Liver (tissue), 9 donors: ENCODE data around the gene SLC25A26. TPM values are rescaled to one million over a fixed set of nuclear protein-coding genes. Genes with fewer than 3 reads are reported as not detected.
"Not testable (repeated sequence)": the region's sequence is repeated elsewhere in the genome, so short reads cannot be mapped to it uniquely, and the experiment has no call there.

Experiments
- DNase-seq: peaks from one replicate; pipeline ENCODE4 v3.0.0-alpha.2; 2017; ENCODE audit warnings: low spot score
- H3K27ac ChIP-seq, 2 donors: one replicate each; pipeline ENCODE4 v1.7.0; 2013; ENCODE audit warnings: inconsistent platforms in 2 of 2, low read length in 2 of 2, control low read depth in 1 of 2, low read depth in 1 of 2, mild to moderate bottlenecking in 1 of 2
- H3K27me3 ChIP-seq, 4 donors: one replicate each; pipeline versions ENCODE4 v1.6.1 to v1.7.0; 2013; ENCODE audit warnings: low read length in 3 of 4, inconsistent platforms in 1 of 4, mild to moderate bottlenecking in 1 of 4, moderate library complexity in 1 of 4; ENCODE audit not compliant: control insufficient read depth in 4 of 4, insufficient read depth in 4 of 4
- H3K36me3 ChIP-seq, 4 donors: one replicate each; pipeline versions ENCODE4 v1.6.1 to v1.7.0; 2013; ENCODE audit warnings: low read length in 3 of 4, mild to moderate bottlenecking in 3 of 4, low read depth in 1 of 4, moderate library complexity in 1 of 4; ENCODE audit not compliant: control insufficient read depth in 4 of 4, insufficient read depth in 3 of 4
- H3K4me1 ChIP-seq, 4 donors: one replicate each; pipeline versions ENCODE4 v1.6.1 to v1.7.0; 2013; ENCODE audit warnings: low read length in 3 of 4, mild to moderate bottlenecking in 3 of 4, moderate library complexity in 1 of 4; ENCODE audit not compliant: control insufficient read depth in 4 of 4, insufficient read depth in 4 of 4
- H3K4me3 ChIP-seq, 3 donors: one replicate each; pipeline versions ENCODE4 v1.6.1 to v1.7.0; 2013; ENCODE audit warnings: low read length in 3 of 3, control low read depth in 1 of 3, low read depth in 1 of 3, mild to moderate bottlenecking in 1 of 3
- H3K9ac ChIP-seq, 2 donors: one replicate each; pipeline ENCODE4 v1.7.0; 2013; ENCODE audit warnings: low read length in 2 of 2, mild to moderate bottlenecking in 2 of 2, moderate library complexity in 2 of 2, control low read depth in 1 of 2, low read depth in 1 of 2
- H3K9me3 ChIP-seq, 4 donors: one replicate each; pipeline versions ENCODE4 v1.6.1 to v1.7.0; 2013; ENCODE audit warnings: low read length in 3 of 4; ENCODE audit not compliant: control insufficient read depth in 4 of 4
- ATF3 ChIP-seq: IDR thresholded peaks from 2 replicates; pipeline ENCODE4 v1.6.1; 2016; ENCODE audit warnings: antibody characterized with exemption
- CTCF ChIP-seq: fragments of 150-350 bp; IDR thresholded peaks from 2 replicates; pipeline ENCODE4 v1.5.1; 2017; ENCODE audit warnings: improper control_type of control experiment, low read depth, low read length; ENCODE audit not compliant: missing input control
- EGR1 ChIP-seq, 2 donors: IDR thresholded peaks; 2 replicates each; pipeline ENCODE4 v1.6.1; 2016 to 2018; ENCODE audit warnings: antibody characterized with exemption in 2 of 2, low read depth in 2 of 2
- FOXA1 ChIP-seq: IDR thresholded peaks from 2 replicates; pipeline ENCODE4 v1.6.1; 2016; ENCODE audit warnings: antibody characterized with exemption
- FOXA2 ChIP-seq: IDR thresholded peaks from 2 replicates; pipeline ENCODE4 v1.6.1; 2016; ENCODE audit warnings: antibody characterized with exemption
- GABPA ChIP-seq, 2 donors: IDR thresholded peaks in 1 of 2; conservative IDR thresholded peaks in 1 of 2; 2 replicates each; pipeline ENCODE4 v1.6.1; 2016; ENCODE audit warnings: antibody characterized with exemption in 2 of 2, mild to moderate bottlenecking in 1 of 2, moderate library complexity in 1 of 2
- HNF4A ChIP-seq, 2 donors: conservative IDR thresholded peaks; 2 replicates each; pipeline ENCODE4 v1.6.1; 2016; ENCODE audit warnings: antibody characterized with exemption in 2 of 2, mild to moderate bottlenecking in 2 of 2
- HNF4G ChIP-seq: IDR thresholded peaks from 2 replicates; pipeline ENCODE4 v1.6.1; 2016; ENCODE audit warnings: antibody characterized with exemption
- JUND ChIP-seq, 2 donors: IDR thresholded peaks; 2 replicates each; pipeline ENCODE4 v1.6.1; 2016; ENCODE audit warnings: antibody characterized with exemption in 2 of 2
- MAX ChIP-seq: IDR thresholded peaks from 2 replicates; pipeline ENCODE4 v1.6.1; 2016; ENCODE audit warnings: antibody characterized with exemption
- NR2F2 ChIP-seq: IDR thresholded peaks from 2 replicates; pipeline ENCODE4 v1.6.1; 2016; ENCODE audit warnings: antibody characterized with exemption
- RAD21 ChIP-seq, 2 donors: IDR thresholded peaks; 2 replicates each; pipeline ENCODE4 v1.6.1; 2016; ENCODE audit warnings: antibody characterized with exemption in 2 of 2, mild to moderate bottlenecking in 2 of 2
- REST ChIP-seq: IDR thresholded peaks from 2 replicates; pipeline ENCODE4 v1.6.1; 2016; ENCODE audit warnings: antibody characterized with exemption, mild to moderate bottlenecking
- RXRA ChIP-seq, 2 donors: IDR thresholded peaks; 2 replicates each; pipeline ENCODE4 v1.6.1; 2017 to 2018; ENCODE audit warnings: antibody characterized with exemption in 2 of 2, mild to moderate bottlenecking in 1 of 2
- SP1 ChIP-seq: IDR thresholded peaks from 2 replicates; pipeline ENCODE4 v1.6.1; 2018; ENCODE audit warnings: antibody characterized with exemption, mild to moderate bottlenecking
- TAF1 ChIP-seq: conservative IDR thresholded peaks from 2 replicates; pipeline ENCODE4 v1.6.1; 2016; ENCODE audit warnings: antibody characterized with exemption, mild to moderate bottlenecking
- YY1 ChIP-seq: IDR thresholded peaks from 2 replicates; pipeline ENCODE4 v1.6.1; 2016; ENCODE audit warnings: antibody characterized with exemption, mild to moderate bottlenecking
- ZBTB33 ChIP-seq: IDR thresholded peaks from 2 replicates; pipeline ENCODE4 v1.6.1; 2016; ENCODE audit warnings: antibody characterized with exemption
- WGBS: extraction: QIAGEN DNeasy Blood & Tissue Kit; methylation state at CpG from one replicate; pipeline ENCODE4 v1.1.7; 2013; 5-methylcytosine and 5-hydroxymethylcytosine counted together
- polyA plus RNA-seq, 2 donors: library from polyadenylated mRNA; stranded (reverse) in 1 of 2; unstranded in 1 of 2; fragments of 200-250 nt in 1 of 2; fragments of >200 nt in 1 of 2; fragmentation: Nextera tagmentation in 1 of 2; extraction: Ambion mirVana in 1 of 2; gene quantifications; one replicate each; pipeline versions ENCODE4 v1.2.1 to v1.2.3, GENCODE V29; 2013 to 2015
- total RNA-seq, 2 donors: library from RNA; depleted of rRNA; stranded (reverse); fragments of >200 nt; gene quantifications; one replicate each; pipeline ENCODE4 v1.2.3, GENCODE V29; 2014
- donor health status: healthy.
- donor health status: healthy.
- donor health status: healthy.
- donor health status: healthy.
- donor health status: healthy.

Gene SLC25A26
- total and polyA plus RNA-seq, 4 donors, result 9.9 to 21.6 (median 12.8) TPM

- Histone ChIP-seq H3K9ac (no peak overlapping the region), H3K4me3 (no peak overlapping the region), H3K27me3 (no peaks in the 10 kb centered on the region), H3K9me3 (no peaks in the 10 kb centered on the region), H3K4me1 (no peaks in the 10 kb centered on the region), H3K36me3 (no peaks in the 10 kb centered on the region), H3K27ac (no peak overlapping the region)
- no peak for TF ChIP-seq JUND (IDR thresholded peaks at IDR 0.05)
- no peak for TF ChIP-seq SP1
- TF ChIP-seq HNF4A (conservative IDR thresholded peaks at IDR 0.05), result no peak
- no peak for TF ChIP-seq MAX
- no peak for TF ChIP-seq YY1
- TF ChIP-seq CTCF, result no peak
- TF ChIP-seq TAF1, result no peak
- no peak for TF ChIP-seq EGR1 (IDR thresholded peaks at IDR 0.05; ENCODE audit: low read depth in 2 of 2)
- no peak for TF ChIP-seq FOXA2
- TF ChIP-seq RAD21 (IDR thresholded peaks at IDR 0.05), result no peak
- TF ChIP-seq ZBTB33, result no peak
- no peak for TF ChIP-seq HNF4G
- no peak for TF ChIP-seq FOXA1
- no peak for TF ChIP-seq REST
- TF ChIP-seq NR2F2, result no peak
- no peak for TF ChIP-seq RXRA (IDR thresholded peaks at IDR 0.05)
- TF ChIP-seq GABPA (IDR thresholded peaks at IDR 0.05 in 1 of 2, conservative IDR thresholded peaks at IDR 0.05 in 1 of 2), result no peak
- no peak for TF ChIP-seq ATF3
- WGBS, result 84% methylated on average over 3 of the region's 3 CpGs
- no peak for DNase-seq
These were observed 59.5 kb downstream of the SLC25A26 start for GRCh38 chr3:66280304-66280703.

GRCh38 chr3:66291922-66292321 is 71.1 kb downstream of the SLC25A26 start:
- H3K27me3 ChIP-seq, H3K9ac ChIP-seq, H3K27ac ChIP-seq, H3K9me3 ChIP-seq, H3K36me3 ChIP-seq, H3K4me1 ChIP-seq, H3K4me3 ChIP-seq, DNase-seq: not testable (repeated sequence)
- 45% methylated on average over 4 of the region's 4 CpGs for WGBS
